GM18519 (cell line): ENCODE data around the gene PON1.

ENCODE experiments used
- ATAC-seq: cut with Tn5 transposase; IDR thresholded peaks from one replicate; pipeline ENCODE4 v1.9.1; 2021; ENCODE audit warnings: mild to moderate bottlenecking, moderate library complexity; ENCODE audit not compliant: unreplicated experiment, low FRiP score

PON1 gene

GRCh38 chr7:95263785-95264362, 60.5 kb downstream of the PON1 start:
- no peak for ATAC-seq

DNA sequence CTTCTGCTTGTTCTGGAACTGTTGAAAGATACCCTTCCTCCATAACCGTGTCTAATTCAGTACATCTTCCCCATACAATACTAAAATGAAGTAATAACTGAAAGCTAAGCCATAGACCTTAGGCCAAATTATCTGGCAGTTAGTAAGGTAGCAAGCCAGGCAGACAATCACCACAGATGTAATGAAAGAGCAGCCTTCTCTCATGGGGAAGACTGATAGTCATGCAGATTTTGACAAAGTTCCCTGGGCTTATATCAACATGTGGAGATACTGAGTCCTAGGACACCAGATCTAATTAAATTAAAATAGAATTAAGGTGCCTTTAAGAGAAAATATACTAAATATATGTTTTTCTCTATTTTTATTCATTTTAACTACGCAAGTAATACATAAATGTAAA, 61.5 kb downstream of the PON1 start:
- no peak for ATAC-seq

- no peak for ATAC-seq
Observed at GRCh38 chr7:95261895-95262415, 62.4 kb downstream of the PON1 start.

DNA sequence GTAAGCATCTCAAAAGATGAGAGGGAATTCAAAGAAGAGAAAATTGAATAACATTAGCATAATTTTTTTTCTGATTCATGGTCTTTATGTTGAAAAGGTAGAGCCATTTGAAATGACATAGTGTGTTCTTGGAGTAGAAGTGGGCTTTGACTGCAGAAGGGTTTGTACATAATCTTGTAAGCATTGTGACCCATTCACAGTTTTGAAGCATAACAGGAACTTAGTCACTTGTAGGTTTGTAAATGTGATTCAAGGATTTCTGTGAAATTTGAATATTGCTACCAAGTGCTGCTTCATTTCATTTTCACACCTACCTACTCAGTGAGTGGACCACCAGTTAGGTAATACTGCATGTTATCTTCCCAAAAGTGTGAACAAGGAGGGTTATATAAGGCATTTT, 68.6 kb downstream of the PON1 start:
- no peak for ATAC-seq

DNA sequence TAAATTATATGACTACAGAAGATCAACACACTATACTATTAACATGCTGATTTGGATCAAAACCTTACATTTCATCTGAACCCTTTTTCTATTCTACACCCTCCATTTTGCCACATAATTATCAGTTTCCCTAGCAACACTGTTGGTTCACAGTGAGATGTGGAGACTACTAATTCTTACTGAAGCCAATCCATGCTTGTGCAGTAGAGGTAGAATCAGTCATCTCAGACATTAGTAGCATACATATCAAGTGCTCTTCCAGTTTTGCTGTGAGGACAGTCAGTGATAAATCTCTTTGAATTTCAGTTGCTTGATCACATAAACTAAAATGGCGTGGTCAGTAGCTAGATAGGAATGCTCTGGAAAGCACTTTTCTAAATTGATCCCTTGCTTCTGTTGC, 70.3 kb downstream of the PON1 start:
- no peak for ATAC-seq

GRCh38 chr7:95251966-95252365, 72.4 kb downstream of the PON1 start:
- ATAC-seq: no peak

GRCh38 chr7:95250571-95250970, 73.8 kb downstream of the PON1 start:
- ATAC-seq: no peak
